ENCODE measurements around the gene SKA2.

GRCh38 chr17:59178266-59178985 is 23.4 kb upstream of the SKA2 start:
- TF ChIP-seq CTCF (conservative IDR thresholded peaks at IDR 0.05 in 1 of 2, IDR thresholded peaks at IDR 0.05 in 1 of 2; ENCODE audit: low read depth in 1 of 2, low read length in 2 of 2) = no peak
- no peak for TF ChIP-seq EZH2 (IDR thresholded peaks at IDR 0.05; ENCODE audit: low read length, missing control alignments)

All from fibroblast of lung (primary cell).